Right ventricle myocardium inferior (tissue), 1 donor: Measurements from ENCODE around the gene GTF2IRD1. TPM values are rescaled to one million over a fixed set of nuclear protein-coding genes. Genes with fewer than 3 reads are reported as not detected.
"Not testable (repeated sequence)": the region's sequence is repeated elsewhere in the genome, so short reads cannot be mapped to it uniquely, and the experiment has no call there.

Source experiments
- ATAC-seq: fragments of 200-7000 bp; cut with Tn5 transposase; one replicate; pipeline ENCODE4 v1.9.1; 2020; ENCODE audit warnings: mild to moderate bottlenecking, moderate library complexity
- DNase-seq: peaks from one replicate; pipeline ENCODE4 v3.0.0; 2021; ENCODE audit errors: missing footprints
- intact Hi-C: fragments of 100-400 bp; cut with DNase I; formaldehyde crosslinking; loops from one replicate; pipeline ENCODE4 v1.11.0; 2022
- total RNA-seq: library from RNA; stranded (reverse); fragmentation: NEBNext Ultra II Directional; extraction: Animal tissue kit (Norgen Biotek cat#: 25700); gene quantifications from one replicate; pipeline ENCODE4 v1.2.1, GENCODE V29; 2021
- donor health status: DM: no; HTN: yes; CAD: no; lungs with severe emphysema.

The GTF2IRD1 gene
- total RNA-seq, 1 donor from 2014 or later: 19.1 TPM

DNA sequence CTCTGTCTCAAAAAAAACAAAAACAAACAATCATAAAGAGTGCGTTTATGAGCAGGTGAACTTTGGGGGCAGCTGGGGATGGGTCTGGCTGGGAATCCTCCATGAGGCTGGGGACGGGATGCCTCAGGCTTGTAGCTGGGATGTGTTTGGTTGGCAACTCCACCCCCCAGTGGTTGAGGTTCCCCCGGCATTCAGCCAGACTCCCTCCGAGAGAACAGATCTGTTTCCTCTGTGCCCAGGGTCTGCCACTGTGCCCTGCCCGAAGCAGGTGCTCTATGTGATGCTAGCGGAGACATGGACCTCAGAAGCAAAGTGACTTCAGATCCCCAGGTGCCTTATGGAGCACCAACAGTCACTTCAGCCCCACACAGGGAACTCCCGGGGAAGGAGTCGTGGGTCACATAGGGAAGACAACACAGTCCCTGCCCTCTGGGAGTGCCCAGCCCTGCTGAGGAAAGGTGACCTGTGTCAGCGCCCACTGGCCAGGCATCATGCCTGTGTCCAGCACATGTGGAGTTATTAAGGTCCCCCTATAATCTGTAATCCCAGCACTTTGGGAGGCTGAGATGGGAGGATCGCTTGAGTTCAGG is 29.3 kb upstream of the GTF2IRD1 start:
- DNase-seq (peak; percentile 33), ATAC-seq (no peak)
- intact Hi-C loops: no loop called here

DNA sequence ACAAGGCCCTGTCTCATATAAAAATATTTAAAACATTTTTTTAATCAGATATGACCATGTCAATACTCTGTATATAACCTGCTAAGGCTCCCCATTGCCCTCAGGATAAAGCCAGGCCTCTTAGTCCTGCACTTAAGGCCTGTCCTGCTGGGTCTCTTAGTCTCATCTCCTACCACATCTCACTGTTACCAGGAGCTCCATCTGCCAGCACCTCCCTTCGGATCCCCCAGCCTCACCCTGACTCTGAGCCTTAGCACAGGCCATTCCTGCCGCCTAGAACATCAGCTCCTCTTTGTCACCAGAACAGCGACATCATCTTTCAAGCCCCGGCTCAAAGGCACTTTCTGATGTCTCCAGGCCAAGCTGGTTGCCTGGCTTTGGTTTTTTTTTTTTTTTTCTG is 25.7 kb upstream of the GTF2IRD1 start:
- intact Hi-C loops: no loop called here
- DNase-seq: peak; percentile 23
- ATAC-seq: no peak

DNA sequence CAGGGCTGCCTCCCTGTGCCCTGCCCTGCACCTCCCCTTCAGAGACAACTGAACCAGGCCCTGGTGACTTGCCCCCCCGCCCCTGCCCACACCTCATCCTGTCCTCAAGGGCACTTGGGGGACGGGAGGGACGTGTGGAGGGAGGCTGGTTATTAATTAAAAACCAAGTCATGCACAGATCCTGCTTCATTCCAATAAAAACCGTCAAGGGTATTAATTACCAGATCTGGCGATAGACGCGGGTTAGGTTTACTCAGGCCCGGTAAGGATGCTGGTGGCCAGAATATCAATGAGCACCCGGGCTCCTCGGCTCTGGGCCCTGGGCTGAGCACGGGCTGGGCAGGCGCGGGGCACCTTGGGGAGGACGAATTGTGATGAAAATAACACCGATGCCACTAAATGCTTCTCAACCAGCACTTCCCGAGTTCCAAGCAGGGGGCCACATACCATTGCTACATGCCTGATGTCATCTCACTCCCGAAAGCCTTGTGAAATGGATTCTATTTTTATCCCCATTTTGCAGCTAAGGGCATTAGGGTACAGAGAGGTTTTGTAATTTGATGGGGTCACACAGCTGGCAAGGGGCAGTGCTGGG is 24.5 kb upstream of the GTF2IRD1 start:
- DNase-seq (peak; percentile 48), ATAC-seq (no peak)
- intact Hi-C loops: no loop called here

DNA sequence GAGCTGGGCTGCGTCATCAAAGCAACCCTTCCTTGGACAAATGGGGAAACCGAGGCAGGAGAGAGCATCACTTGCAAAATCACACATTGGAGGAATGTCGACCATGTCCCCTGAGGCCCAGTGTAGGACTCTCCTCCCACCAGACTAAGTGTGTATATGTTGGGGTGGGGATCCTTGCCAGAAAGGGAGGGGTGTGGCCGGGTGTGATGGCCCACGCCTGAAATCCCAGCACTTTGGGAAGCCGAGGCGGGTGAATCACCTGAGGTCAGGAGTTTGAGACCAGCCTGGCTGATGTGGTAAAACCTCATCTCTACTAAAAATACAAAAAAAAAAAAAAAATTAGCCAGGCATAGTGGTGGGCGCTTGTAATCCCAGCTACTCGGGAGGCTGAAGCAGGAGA is 23.3 kb upstream of the GTF2IRD1 start:
- ATAC-seq, intact Hi-C loops: not testable (repeated sequence)
- DNase-seq: peak; percentile 11

DNA sequence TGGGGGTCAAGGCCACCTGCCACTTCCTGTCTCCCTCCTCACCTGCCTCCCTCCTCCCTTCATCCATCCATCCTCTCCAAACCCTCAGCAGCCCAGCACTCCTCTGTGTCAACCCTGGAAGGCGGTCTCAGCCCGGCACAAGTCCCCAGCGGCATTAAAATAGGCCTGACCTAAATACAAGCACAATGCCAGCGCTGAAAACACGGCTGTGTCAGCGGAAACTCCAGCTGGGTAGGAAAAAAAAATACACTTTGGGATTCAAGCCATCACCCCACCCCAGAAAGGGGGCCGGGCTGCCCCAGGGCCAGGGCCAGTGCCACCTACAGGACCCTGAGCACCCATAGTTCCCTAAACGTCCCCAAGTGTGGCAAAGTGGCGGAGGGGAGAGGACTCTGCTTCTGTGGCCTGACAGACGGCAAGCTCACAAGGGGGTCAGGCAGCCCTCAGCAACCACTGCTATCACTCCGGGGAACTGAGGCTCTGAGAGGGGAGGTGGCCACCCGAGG is 22.7 kb upstream of the GTF2IRD1 start:
- peak; percentile 39 for DNase-seq
- intact Hi-C loops: no loop called here
- peak; percentile 28 for ATAC-seq

DNA sequence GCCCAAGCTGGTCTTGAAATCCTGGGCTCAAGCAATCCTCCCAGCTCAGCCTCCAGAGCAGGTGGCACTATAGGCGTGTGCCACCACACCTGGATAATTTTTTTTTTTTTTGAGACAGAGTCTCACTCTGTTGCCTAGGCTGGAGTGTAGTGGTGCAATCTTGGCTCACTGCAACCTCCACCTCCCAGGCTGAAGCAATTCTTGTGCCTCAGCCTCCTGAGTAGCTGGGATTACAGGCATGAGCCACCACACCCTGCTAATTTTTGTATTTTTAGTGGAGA is 16.5 kb upstream of the GTF2IRD1 start:
- ATAC-seq, DNase-seq, intact Hi-C loops: not testable (repeated sequence)

DNA sequence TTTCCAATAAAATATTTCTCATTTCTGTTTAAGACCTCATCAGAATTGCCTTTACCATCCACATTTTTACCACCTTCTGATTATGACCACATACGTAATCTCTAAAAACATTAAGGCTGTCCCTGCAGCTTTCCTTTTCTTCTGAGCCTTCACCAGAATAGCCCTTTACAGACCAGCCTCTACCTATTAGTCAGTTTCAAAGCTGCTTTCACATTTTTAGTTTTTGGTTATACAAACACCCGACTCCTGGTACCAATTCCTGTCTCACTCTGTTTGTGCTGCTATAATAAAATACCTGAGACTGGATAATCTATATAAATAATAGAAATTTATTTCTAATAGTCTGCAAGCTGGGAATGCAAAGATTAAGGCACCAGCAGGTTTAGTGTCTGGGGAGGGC is 15.4 kb upstream of the GTF2IRD1 start:
- ATAC-seq (no peak), DNase-seq (no peak)
- intact Hi-C loops: no loop called here

DNA sequence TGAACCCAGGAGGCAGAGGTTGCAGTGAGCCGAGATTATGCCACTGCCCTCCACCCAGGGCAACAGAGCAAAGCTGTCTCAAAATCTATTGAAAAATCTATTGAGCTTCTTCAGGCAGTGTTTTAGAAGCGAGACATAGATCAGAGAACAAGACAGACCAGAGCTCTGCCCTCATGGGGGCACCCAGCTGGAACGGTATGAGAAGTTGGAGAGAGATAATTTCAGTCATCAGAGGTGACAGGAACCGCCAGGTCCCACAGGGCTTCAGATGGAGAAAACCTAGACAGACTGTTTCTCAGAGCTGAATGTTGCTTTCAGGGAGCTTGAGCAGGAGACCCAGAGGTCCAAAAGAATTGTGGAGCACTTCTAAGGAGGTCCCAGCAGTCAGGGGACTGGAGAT is 14.2 kb upstream of the GTF2IRD1 start:
- intact Hi-C loops: no loop called here
- ATAC-seq (no peak), DNase-seq (no peak)

DNA sequence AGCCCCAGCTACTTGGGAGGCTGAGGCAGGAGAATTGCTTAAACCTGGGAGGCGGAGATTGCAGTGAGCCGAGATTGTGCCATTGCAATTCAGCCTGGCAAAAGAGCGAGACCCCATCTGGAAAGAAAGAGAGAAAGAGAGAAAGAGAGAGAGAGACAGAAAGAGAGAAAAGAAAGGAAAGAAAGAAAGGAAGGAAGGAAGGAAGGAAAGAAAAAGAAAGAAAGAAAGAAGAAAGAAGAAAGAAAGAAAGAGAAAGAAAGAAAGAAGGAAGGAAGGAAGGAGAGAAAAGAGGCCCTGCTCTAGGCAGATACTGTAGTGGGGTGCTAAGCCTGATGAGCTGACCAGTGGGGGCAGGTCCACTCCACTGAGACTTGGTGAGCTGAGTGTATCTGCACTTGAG is 13.6 kb upstream of the GTF2IRD1 start:
- DNase-seq, intact Hi-C loops, ATAC-seq: not testable (repeated sequence)

DNA sequence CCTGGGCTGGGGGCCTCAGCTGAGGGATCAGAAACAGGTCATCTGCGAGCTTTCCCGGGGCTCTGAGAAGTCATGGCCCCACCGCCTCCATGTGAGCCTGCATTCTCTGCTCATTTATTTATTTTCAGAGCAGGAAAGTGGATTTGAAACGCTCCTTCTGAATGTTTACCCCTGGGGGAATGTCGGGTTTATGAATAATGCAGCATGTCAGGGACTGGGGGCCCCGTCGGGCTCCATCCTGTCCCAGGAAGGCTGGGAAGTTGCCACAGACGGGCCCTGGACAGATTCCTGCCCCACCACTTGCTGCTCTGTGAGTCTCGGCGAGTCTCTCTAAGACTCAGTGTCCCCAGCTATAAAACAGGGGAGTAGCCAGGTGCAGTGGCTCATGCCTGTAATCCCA is 11.9 kb upstream of the GTF2IRD1 start:
- no peak for DNase-seq
- intact Hi-C loops: no loop called here
- no peak for ATAC-seq

DNA sequence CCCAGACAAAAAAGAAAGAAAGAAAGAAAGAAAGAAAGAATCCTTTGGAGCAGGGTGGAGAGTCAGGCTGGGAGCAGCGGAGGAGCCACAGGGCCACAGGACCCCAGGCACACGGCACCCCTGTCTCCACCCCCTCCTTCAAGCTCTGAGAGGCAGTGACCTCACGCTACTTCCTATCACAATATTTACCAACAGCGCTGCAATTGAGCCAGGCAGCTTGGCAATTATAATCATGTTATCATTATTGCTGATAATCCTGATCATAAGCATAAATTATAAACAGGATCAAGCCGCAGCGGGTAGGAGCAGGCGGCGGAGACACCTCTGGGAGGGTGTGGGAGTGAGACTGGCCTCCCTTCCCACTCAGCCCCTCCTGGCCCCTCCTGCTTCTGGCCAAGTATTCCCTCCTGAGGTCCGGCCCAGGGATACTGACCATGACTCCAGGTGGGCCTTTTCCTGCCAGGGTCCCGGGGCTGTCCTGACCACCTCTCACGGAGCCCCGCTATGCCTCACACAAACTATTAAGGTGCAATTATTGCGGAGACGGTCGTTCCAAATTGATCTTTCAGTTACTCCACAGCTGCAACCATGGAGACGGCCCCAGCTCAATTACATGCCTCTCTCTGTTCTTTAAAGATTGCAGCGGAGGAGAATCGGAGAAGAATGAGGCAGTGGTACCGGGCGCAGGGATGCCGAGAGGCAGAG is 10.0 kb upstream of the GTF2IRD1 start:
- ATAC-seq (no peak), DNase-seq (no peak)
- intact Hi-C loops: no loop called here

DNA sequence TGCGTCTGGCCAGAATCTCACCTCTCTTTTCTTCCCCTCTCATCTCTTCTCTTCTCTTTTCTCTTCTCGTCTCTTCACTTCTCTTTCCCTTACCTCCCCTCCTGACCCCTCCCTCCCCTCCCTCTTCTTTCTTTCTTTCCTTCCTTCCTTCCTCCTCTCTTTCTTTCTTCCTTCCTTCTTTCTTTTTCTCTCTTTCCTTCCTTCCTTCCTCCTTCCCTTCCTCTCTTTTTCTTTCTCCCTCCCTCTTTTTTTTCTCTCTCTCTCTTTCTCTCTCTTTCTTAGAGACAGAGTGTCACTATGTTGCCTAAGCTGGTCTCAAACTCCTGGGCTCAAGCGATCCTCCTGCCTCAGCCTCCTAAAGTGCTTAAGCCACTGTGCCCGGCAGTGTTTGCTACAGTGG is 4.6 kb upstream of the GTF2IRD1 start:
- intact Hi-C loops: no loop called here

DNA sequence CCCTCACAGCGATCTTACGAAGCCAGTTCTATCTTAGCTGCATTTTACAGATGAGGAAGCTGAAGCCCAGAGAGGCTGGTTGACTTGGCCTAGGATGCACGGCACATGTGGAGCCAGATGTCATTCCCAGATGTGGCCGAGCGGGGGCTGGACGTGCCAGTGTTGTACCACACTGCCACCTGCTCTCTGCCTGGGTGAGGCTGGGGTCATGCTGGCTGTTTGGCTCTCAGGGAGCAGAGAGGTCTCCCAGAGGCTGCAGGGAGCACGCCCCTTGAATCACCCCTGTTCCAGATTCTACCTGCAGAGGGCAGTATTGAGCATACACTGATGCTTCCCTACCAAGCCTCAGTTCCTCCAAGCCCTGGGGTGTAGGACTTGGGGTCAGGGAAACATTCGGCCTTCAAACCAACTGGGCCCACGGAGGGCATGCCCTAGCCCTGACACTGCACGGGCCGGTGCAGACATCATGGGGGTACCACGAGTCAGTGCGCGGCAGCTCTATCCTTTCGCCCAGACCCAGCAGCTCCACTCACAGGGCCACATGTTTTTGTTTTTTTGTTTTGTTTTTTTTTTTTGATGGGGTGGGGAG is 3.8 kb upstream of the GTF2IRD1 start:
- no peak for DNase-seq
- ATAC-seq: peak; percentile 49

More for the DNA sequence above, 4.6 kb upstream of the GTF2IRD1 start:
- DNase-seq (no peak), ATAC-seq (no peak)

DNA sequence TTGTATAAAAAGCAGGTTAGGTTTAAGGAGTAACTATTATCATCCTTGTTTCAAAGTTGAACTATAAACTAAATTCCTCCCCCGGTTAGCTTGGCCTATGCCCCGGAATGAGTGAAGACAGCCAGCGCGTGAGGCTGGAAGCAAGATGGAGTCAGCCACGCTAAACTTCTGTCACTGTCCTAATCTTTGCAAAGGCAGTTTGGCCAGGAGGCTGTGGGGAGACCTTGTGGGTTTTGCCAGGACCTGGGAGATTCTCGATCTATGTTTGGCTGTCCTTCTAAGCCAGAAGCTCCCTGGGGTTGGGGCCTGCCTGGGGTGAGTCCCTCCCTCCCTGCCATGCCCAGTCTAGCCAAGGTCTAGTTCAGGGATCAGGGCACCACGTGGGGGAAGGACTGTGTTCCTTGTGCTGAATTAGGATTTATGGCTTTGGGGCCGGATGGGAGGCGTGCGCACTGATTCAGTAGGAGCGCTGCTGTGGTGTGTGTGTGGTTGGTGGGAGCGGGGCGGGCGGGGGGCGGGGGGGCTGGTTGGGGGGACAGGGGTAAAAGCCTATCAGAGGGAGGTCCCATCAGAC is 871 bp upstream of the GTF2IRD1 start:
- DNase-seq: no peak
- intact Hi-C loops: loop anchor here (5.0 kb wide), 2 partner anchors 49 to 204 kb away; partner anchors contain the start of gene GTF2I
- peak; percentile 17 for ATAC-seq

More for the DNA sequence above, 3.8 kb upstream of the GTF2IRD1 start:
- intact Hi-C loops: loop anchor here (2.0 to 5.0 kb wide), 3 partner anchors 52 to 207 kb away; partner anchors contain the start of gene GTF2I

DNA sequence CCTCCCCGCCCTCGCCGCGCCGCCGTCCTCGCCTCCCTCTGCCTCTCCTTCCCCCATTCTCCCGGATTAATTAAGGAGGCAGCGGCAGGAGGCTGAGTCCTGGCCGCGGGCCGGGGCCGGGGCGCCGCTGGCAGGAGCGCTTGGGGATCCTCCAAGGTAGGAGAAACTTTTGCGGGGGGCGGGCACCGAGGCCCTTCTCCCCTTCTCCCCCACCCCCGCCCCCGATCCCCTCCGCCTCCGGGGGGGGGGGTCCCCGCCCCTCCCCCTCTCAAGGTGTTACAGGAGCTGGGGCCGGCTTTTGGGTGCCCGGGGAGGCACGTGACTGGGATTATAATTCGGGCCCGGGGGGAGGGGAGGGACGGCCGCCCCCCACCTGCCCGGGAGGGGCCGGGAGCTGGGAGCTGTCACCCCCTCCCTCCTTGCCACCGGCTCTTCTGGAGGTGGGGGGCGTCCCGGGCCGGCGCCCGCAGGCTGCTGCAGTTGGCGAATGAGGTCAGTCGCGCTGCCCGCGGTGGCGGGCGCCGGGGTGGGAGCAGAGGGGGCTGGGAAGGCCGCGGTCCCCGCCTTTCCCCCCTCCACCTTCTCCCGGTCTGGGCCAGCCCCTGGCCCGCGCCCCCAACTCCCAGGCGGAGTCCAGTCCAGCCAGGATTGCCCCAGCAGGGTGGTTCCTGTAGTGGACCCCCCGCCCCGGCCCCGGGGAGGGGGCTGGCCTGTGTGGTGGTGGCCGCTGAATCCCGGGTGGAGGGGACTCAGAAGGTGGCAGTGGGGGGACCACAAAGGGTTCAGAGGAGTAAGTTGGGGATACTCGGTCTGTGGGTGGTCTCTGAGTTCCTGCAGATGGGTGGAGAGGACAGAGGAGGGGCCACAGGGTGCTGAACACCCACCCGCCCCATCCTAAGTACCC is 567 bp downstream of the GTF2IRD1 start:
- DNase-seq (no peak), ATAC-seq (peak; percentile 14)
- intact Hi-C loops: loop anchor here (5.0 kb wide), 2 partner anchors 48 to 203 kb away; partner anchors contain the start of gene GTF2I

DNA sequence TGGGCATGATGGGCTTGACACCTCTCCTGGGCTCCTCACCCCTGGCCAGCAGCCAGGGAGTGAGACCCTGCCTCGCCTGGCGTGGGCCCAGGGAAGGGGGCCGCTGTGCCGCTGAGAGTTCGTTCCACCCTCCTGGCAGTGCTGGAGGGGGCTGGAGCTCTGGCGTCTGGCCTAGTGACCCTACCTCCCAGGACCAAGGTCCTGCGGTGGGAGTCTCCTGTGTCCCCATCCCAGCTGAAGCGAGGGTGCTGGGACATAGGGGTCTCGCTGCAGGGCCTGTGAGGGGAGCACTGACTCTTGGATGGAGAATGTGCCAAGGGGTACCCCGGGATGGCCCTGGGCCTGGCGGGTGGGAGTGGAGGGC is 1.2 kb downstream of the GTF2IRD1 start:
- DNase-seq: no peak
- intact Hi-C loops: loop anchor here (1.0 to 5.0 kb wide), 3 partner anchors 25 to 202 kb away; partner anchors contain the start of gene GTF2I
- peak; percentile 5 for ATAC-seq

DNA sequence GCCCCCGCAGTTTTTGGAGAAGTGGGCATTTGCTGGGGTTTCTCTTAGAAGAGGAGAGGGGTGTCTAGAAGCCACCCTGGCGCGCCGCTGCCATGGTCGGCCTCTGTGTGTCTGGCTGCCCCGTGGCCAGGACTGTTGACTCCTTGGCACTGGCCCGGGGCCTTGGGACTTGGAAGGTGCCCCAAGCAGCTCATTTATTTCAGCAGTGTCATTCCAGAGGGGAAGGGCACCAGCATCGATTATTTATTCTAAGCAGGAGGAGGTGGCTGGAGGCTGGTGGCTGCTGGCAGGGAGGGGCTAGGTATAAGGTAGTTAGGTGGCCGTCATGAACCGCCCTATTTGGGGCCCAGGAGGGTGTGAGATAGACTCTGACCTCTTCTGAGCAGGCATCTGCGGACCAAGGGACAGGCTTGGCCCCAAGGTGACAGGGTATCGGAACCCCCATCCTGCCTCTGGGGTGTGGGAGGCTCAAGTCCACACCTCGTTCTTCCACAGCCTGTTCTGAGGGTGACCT is 1.6 kb downstream of the GTF2IRD1 start:
- peak; percentile 65 for ATAC-seq
- intact Hi-C loops: loop anchor here (1.0 kb wide), 1 partner anchor 25 kb away; no protein-coding TSS in a partner anchor
- no peak for DNase-seq

DNA sequence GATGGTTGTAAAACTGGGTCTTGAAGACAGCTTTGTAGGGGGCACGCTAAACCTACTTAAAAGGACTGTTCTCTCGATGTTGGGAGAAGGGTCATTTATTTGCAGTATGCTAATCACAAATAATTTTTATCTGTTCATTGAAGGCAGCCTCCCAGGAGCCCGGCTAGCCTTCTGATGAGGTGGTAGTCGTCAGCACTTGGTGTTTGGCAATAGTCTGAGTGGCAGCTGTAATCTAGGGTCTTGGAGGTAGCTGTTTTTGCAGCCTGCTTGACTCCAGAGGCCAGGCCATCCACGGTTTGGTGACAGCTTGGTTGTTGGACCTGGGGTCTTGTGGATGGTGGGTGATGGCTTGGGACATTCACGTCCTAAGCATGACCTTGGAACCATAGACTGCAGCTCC is 2.2 kb downstream of the GTF2IRD1 start:
- no peak for ATAC-seq
- intact Hi-C loops: loop anchor here (1.0 kb wide), 1 partner anchor 24 kb away; no protein-coding TSS in a partner anchor

More for the DNA sequence above, 2.2 kb downstream of the GTF2IRD1 start:
- DNase-seq: no peak
